CD4-positive, alpha-beta T cell (primary cell): ENCODE measurements around the gene CITED2. TPM values are rescaled to one million over a fixed set of nuclear protein-coding genes. Genes with fewer than 3 reads are reported as not detected.
"Not testable (repeated sequence)": the region's sequence is repeated elsewhere in the genome, so short reads cannot be mapped to it uniquely, and the experiment has no call there.

ENCODE experiments used
- ATAC-seq: fragments of 200-7000 bp; cut with Tn5 transposase; one replicate; pipeline ENCODE4 v1.10.0; 2022; ENCODE audit warnings: mild to moderate bottlenecking; ENCODE audit not compliant: poor library complexity
- CTCF ChIA-PET: fragments of 350-600 bp; sonication (Branson Sonifier 250); formaldehyde crosslinking; loops from one replicate; lab custom pipeline; 2021; ENCODE audit warnings: antibody characterized with exemption, inconsistent platforms; lab: Charles Lee
- POLR2A ChIA-PET: fragments of 350-600 bp; sonication (Branson Sonifier 250); formaldehyde crosslinking; loops from one replicate; lab custom pipeline; 2021; ENCODE audit warnings: antibody characterized with exemption, inconsistent platforms; lab: Charles Lee
- DNase-seq, 14 experiments: peaks; one replicate each; pipeline ENCODE4 v3.0.0-alpha.2; 2013 to 2020; ENCODE audit warnings: mixed read lengths in 2 of 14
- H3K27ac ChIP-seq, 2 donors: one replicate each; pipeline versions ENCODE4 v1.5.1 to v1.7.0; 2013; ENCODE audit warnings: low read length in 2 of 2, low read depth in 1 of 2, mild to moderate bottlenecking in 1 of 2
- H3K27me3 ChIP-seq, 2 experiments: 1 replicate in 1 of 2; 2 replicates in 1 of 2; pipeline versions ENCODE4 v1.6.1 to v1.7.0; 2013; ENCODE audit warnings: low read length in 2 of 2, control low read depth in 1 of 2, mild to moderate bottlenecking in 1 of 2, moderate library complexity in 1 of 2; ENCODE audit not compliant: insufficient read depth in 2 of 2, control insufficient read depth in 1 of 2
- H3K36me3 ChIP-seq: one replicate; pipeline ENCODE4 v1.6.1; 2013; ENCODE audit warnings: low read length, control low read depth; ENCODE audit not compliant: insufficient read depth
- H3K4me1 ChIP-seq: one replicate; pipeline ENCODE4 v1.6.1; 2013; ENCODE audit warnings: low read length, control low read depth; ENCODE audit not compliant: insufficient read depth
- H3K4me3 ChIP-seq: one replicate; pipeline ENCODE4 v1.5.1; 2013; ENCODE audit warnings: mild to moderate bottlenecking, low read length, moderate library complexity
- H3K9me3 ChIP-seq, 2 experiments: 1 replicate in 1 of 2; 2 replicates in 1 of 2; pipeline versions ENCODE4 v1.6.1 to v1.7.0; 2013; ENCODE audit warnings: low read length in 2 of 2, mild to moderate bottlenecking in 2 of 2, control low read depth in 1 of 2, moderate library complexity in 1 of 2; ENCODE audit not compliant: control insufficient read depth in 1 of 2, insufficient read depth in 1 of 2
- H3K27ac Mint-ChIP-seq: one replicate; pipeline ENCODE4 v1.8.0; 2020; ENCODE audit warnings: mixed read lengths
- H3K27me3 Mint-ChIP-seq: one replicate; pipeline ENCODE4 v1.8.0; 2021; ENCODE audit warnings: mixed read lengths
- H3K36me3 Mint-ChIP-seq: one replicate; pipeline ENCODE4 v1.8.0; 2021; ENCODE audit warnings: low read depth, mixed read lengths
- H3K4me1 Mint-ChIP-seq: one replicate; pipeline ENCODE4 v1.8.0; 2021; ENCODE audit warnings: low read depth, mixed read lengths
- H3K4me3 Mint-ChIP-seq: one replicate; pipeline ENCODE4 v1.8.0; 2020; ENCODE audit warnings: mild to moderate bottlenecking, mixed read lengths
- H3K9me3 Mint-ChIP-seq: one replicate; pipeline ENCODE4 v1.8.0; 2020; ENCODE audit warnings: mixed read lengths
- intact Hi-C, 2 experiments: fragments of 100-400 bp; cut with DNase I in 1 of 2; cut with micrococcal nuclease in 1 of 2; formaldehyde crosslinking; loops; one replicate each; pipeline versions ENCODE4 v1.15.1 to v1.9.0; 2023 to 2025; cut with DNase I, micrococcal nuclease
- total RNA-seq, 174 experiments: library from RNA in 2 of 174; stranded (reverse) in 2 of 174; gene quantifications; one replicate each; pipeline ENCODE4 v1.2.3 and lab custom pipeline; 2021 to 2026
- TF ChIP-seq, protein P1 (sequence below): fragments of 200-600 bp; IDR thresholded peaks from one replicate; pipeline ENCODE4 v1.8.0; 2022; ENCODE audit warnings: antibody characterized with exemption, mild to moderate bottlenecking

The CITED2 gene
- total RNA-seq, 2 experiments from 2014 or later: 181 to 185 TPM

DNA sequence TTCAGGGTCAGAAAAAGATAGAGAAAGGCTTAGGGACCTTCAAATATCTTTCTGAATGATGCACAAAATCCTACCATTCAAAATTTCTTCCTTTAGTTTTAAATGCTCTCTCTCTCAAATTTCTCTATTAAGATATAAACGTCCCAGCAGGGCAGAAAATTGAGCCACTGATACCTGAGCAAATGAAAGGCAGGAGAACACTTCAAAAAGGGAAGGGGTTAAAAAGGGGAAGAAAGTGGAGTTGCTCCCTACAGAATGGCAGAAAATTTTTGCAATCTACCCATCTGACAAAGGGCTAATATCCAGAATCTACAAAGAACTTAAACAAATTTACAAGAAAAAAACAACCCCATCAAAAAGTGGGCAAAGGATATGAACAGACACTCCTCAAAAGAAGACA lies 11.3 kb downstream of the CITED2 start:
- H3K27me3 Mint-ChIP-seq, H3K9me3 ChIP-seq, H3K4me1 ChIP-seq, H3K4me3 Mint-ChIP-seq, H3K9me3 Mint-ChIP-seq, H3K27me3 ChIP-seq, POLR2A ChIA-PET, H3K36me3 ChIP-seq, DNase-seq, H3K27ac ChIP-seq, H3K27ac Mint-ChIP-seq, H3K36me3 Mint-ChIP-seq, H3K4me3 ChIP-seq, ATAC-seq: not testable (repeated sequence)
- CTCF ChIA-PET: interaction anchor here (3.1 kb wide), 1 partner anchor 144 kb away, joined by 11 read pairs; no protein-coding TSS in a partner anchor
- H3K4me1 Mint-ChIP-seq: peaks cover 46% of the 10 kb centered on the region
- intact Hi-C loops: loop anchor here (5.0 kb wide), 2 partner anchors 36 to 131 kb away; no protein-coding TSS in a partner anchor

DNA sequence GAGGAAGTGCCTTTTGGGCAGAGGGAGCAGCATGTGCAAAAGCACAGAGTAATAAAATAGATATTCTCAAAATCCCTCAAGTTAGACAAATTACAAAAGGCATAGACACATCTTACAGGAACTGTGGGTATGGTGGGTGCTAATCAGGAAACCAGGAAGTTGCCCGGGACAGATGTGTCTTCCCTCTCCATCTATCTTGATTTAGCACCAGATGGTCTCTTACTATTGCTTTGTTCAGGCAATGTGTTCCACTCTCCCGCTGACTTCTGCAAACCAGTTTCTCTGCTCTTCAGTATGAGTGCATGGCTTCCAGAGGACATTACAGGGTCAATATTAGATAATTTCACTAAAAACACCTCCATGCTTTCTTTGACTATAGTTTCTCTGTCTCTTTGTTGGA lies 13.2 kb downstream of the CITED2 start:
- Mint-ChIP-seq H3K9me3 (no peaks in the 10 kb centered on the region), H3K4me3 (no peak overlapping the region), H3K27me3 (no peaks in the 10 kb centered on the region), H3K4me1 (peaks cover 34% of the 10 kb centered on the region), H3K27ac (no peak overlapping the region), H3K36me3 (no peaks in the 10 kb centered on the region)
- H3K9me3 ChIP-seq: no peaks in the 10 kb centered on the region
- DNase-seq (no peak), ATAC-seq (no peak)
- H3K4me1 ChIP-seq: no peaks in the 10 kb centered on the region
- POLR2A ChIA-PET: interaction anchor here (2.0 to 2.1 kb wide), 2 partner anchors 14 to 69 kb away, joined by 7 to 9 read pairs; partner anchors contain the start of genes CITED2 and TXLNB
- CTCF ChIA-PET: interaction anchor here (1.4 to 3.1 kb wide), 2 partner anchors 111 to 142 kb away, joined by 3 to 11 read pairs; no protein-coding TSS in a partner anchor
- no peak overlapping the region for H3K4me3 ChIP-seq
- no peak overlapping the region for H3K27ac ChIP-seq
- TF ChIP-seq, protein P1, sequence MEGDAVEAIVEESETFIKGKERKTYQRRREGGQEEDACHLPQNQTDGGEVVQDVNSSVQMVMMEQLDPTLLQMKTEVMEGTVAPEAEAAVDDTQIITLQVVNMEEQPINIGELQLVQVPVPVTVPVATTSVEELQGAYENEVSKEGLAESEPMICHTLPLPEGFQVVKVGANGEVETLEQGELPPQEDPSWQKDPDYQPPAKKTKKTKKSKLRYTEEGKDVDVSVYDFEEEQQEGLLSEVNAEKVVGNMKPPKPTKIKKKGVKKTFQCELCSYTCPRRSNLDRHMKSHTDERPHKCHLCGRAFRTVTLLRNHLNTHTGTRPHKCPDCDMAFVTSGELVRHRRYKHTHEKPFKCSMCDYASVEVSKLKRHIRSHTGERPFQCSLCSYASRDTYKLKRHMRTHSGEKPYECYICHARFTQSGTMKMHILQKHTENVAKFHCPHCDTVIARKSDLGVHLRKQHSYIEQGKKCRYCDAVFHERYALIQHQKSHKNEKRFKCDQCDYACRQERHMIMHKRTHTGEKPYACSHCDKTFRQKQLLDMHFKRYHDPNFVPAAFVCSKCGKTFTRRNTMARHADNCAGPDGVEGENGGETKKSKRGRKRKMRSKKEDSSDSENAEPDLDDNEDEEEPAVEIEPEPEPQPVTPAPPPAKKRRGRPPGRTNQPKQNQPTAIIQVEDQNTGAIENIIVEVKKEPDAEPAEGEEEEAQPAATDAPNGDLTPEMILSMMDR: no peak
- H3K27me3 ChIP-seq: no peaks in the 10 kb centered on the region
- intact Hi-C loops: loop anchor here (5.0 kb wide), 2 partner anchors 34 to 129 kb away; no protein-coding TSS in a partner anchor
- H3K36me3 ChIP-seq: no peaks in the 10 kb centered on the region

GRCh38 chr6:139356924-139357323 lies 17.5 kb downstream of the CITED2 start:
- Mint-ChIP-seq H3K4me1 (peaks cover 10% of the 10 kb centered on the region), H3K27ac (no peak overlapping the region), H3K4me3 (no peak overlapping the region), H3K36me3 (no peaks in the 10 kb centered on the region), H3K9me3 (no peaks in the 10 kb centered on the region), H3K27me3 (no peaks in the 10 kb centered on the region)
- no peak overlapping the region for H3K4me3 ChIP-seq
- H3K9me3 ChIP-seq: no peaks in the 10 kb centered on the region
- DNase-seq (no peak), ATAC-seq (no peak)
- no peaks in the 10 kb centered on the region for H3K4me1 ChIP-seq
- intact Hi-C loops: no loop called here
- no peaks in the 10 kb centered on the region for H3K36me3 ChIP-seq
- ChIA-PET CTCF (no interaction called here), POLR2A (interaction anchor here (0.7 kb wide), 1 partner anchor 18 kb away, joined by 3 read pairs; the partner anchor contains the start of gene CITED2)
- H3K27me3 ChIP-seq: no peaks in the 10 kb centered on the region
- TF ChIP-seq, protein P1: no peak
- H3K27ac ChIP-seq: no peak overlapping the region
